GM18507 (cell line): ENCODE measurements around the gene TEX30.

Source experiments
- DNase-seq: peaks from one replicate; pipeline ENCODE4 v3.0.0; 2011; ENCODE audit warnings: low read depth; ENCODE audit not compliant: insufficient read length; ENCODE audit errors: extremely low spot score
- FAIRE-seq: peaks from 2 replicates; lab custom pipeline; 2011; peaks lifted over from hg19 to GRCh38; lab: Jason Lieb, UNC

TEX30 gene

DNA sequence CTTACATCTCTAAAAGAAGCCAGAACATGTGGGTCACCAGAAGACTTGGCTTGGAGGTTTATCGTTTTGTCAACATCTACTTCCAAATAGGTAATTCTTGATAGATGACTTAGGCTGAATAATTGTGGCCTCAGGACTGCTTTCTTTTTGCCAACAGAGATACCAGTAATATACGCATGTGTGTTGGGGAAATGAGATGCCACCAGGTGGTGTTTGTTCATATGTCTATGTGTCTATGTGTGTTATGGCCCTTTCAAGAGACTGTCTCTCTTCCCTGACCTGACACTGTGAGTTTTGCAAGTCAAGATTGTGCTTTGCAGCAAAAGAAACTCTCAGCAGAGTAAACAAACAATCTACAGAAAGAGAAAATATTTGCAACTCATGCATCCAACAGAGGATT lies 47.2 kb downstream of the TEX30 start:
- DNase-seq = no peak
- no peak for FAIRE-seq

DNA sequence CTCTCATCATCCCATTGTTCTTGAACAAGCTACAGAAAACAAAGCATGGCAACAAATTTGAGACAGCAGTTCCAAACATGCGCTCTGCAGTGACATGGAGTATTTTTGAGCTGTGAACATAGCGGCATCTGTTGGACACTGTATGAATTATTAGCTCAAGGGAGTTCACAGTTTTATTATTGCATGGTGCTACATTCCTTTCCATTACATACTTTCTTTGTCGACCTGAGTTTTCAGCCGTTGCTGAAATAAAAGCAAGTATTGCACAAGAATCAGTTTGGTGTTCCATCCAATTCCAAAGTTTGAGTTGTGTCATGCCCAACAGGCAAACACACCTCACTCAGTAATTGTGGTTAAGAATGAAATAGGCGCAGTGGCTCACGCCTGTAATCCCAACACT lies 48.7 kb downstream of the TEX30 start:
- FAIRE-seq (no peak), DNase-seq (no peak)

DNA sequence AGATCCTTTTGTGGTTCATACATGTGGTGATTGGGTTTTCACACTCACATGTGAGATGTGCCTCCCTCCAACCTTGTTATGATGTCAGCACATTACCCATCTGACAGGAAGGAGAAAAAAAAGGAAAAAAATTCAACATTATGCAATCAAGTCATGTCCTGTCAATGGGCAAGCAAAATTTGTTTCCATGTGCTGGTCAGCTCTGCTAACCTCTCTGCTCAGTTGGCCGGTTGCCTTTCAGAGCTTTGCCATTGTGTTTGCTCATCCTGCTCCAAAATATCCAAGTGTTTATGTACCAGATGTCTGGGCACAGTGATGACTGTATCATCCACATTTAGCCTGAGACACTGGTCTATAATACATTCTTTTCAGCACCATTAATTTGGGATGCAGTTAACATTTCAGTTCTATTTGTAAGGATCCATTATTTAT lies 51.8 kb downstream of the TEX30 start:
- FAIRE-seq (no peak), DNase-seq (no peak)

DNA sequence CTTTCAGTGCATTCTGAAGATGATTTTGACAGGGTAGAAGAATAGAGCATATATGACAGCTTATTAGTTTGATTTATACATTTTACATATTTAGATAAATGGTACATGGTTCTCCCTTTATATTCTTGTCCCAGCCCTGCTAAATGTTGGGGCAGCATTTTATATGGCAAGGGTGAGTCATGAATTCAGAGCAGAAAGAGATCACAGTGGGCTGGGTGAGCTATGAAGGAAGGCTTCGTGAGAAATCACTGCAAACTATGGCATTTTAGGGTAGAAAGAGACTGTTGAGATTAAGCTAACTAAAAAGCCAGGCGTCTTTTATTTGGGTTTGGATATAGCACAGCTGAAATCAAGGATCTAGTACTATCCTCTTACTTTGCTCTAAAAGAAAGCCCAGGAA lies 54.8 kb downstream of the TEX30 start:
- DNase-seq (no peak), FAIRE-seq (no peak)
